ENCODE data around the gene LAMA2.

DNA sequence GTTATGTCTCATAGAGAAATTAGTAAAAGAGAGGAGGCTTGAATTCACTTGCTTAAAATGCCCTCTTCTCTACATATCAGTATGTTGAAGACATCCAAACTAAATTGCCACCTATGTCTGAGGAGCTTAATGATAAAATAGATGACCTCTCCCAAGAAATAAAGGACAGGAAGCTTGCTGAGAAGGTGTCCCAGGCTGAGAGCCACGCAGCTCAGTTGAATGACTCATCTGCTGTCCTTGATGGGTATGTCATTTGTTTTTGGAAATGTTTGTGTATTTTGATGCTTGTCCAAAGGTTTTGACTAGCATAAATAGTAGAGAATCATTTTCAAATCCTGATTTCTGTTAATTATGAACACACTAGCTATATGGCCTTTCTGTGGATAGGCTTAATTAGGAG lies 519.3 kb downstream of the LAMA2 start:
- TF ChIP-seq EZH2 (IDR thresholded peaks at IDR 0.05) (no peak), POLR2A (IDR thresholded peaks at IDR 0.05; ENCODE audit: borderline replicate concordance, extremely low read depth, insufficient read depth, insufficient read length) (no peak), POLR2AphosphoS5 (IDR thresholded peaks at IDR 0.05; ENCODE audit: low read depth, low read length) (no peak), ELF1 (IDR thresholded peaks at IDR 0.05; ENCODE audit: borderline replicate concordance, low read depth) (no peak), RAD21 (IDR thresholded peaks at IDR 0.05; ENCODE audit: low read depth) (no peak), TCF7L2 (IDR thresholded peaks at IDR 0.05; ENCODE audit: borderline replicate concordance, extremely low read depth, insufficient read depth, insufficient read length) (no peak)
- TF ChIP-seq, protein P1, sequence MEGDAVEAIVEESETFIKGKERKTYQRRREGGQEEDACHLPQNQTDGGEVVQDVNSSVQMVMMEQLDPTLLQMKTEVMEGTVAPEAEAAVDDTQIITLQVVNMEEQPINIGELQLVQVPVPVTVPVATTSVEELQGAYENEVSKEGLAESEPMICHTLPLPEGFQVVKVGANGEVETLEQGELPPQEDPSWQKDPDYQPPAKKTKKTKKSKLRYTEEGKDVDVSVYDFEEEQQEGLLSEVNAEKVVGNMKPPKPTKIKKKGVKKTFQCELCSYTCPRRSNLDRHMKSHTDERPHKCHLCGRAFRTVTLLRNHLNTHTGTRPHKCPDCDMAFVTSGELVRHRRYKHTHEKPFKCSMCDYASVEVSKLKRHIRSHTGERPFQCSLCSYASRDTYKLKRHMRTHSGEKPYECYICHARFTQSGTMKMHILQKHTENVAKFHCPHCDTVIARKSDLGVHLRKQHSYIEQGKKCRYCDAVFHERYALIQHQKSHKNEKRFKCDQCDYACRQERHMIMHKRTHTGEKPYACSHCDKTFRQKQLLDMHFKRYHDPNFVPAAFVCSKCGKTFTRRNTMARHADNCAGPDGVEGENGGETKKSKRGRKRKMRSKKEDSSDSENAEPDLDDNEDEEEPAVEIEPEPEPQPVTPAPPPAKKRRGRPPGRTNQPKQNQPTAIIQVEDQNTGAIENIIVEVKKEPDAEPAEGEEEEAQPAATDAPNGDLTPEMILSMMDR (IDR thresholded peaks at IDR 0.05 in 2 of 3, conservative IDR thresholded peaks at IDR 0.05 in 1 of 3; ENCODE audit: borderline replicate concordance in 1 of 3, insufficient read depth in 1 of 3, low read depth in 2 of 3, low read length in 2 of 3), result no peak
